ENCODE results near the gene GLB1L2.

DNA sequence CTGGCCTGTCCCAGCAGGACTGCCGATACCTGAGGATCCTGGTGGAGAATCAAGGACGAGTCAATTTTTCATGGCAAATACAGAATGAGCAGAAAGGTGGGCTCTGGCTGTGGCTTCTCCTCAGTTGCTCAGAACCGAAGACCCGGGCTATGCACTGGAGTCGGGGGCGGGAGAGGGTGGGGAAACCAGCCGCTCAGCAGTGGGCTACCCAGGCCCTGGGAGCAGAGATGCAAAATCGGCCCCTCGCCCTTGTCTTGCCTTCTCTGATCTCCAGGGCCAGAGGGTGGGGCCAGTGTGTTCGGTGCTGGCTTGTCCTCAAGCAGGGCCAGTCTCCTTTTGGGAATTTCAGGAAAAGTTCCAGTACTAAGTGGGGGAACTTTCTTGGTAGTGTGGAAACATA, 18.4 kb upstream of the GLB1L2 start:
- TF ChIP-seq POLR2AphosphoS5 (IDR thresholded peaks at IDR 0.05) (no peak), CTCF (IDR thresholded peaks at IDR 0.05 in 8 of 11, conservative IDR thresholded peaks at IDR 0.05 in 3 of 11) (no peak)

Measured in spleen (tissue), 7 donors.